Measurements from ENCODE around the gene ZNRF1.

- TF ChIP-seq POLR2AphosphoS5 (IDR thresholded peaks at IDR 0.05) (no peak), CTCF (IDR thresholded peaks at IDR 0.05) (no peak)
Observed at GRCh38 chr16:75065521-75066149, 66.8 kb downstream of the ZNRF1 start.

All from suprapubic skin (tissue), 3 donors.